GM19043 (cell line): ENCODE data around the gene ADGRL1.

Experiments
- ATAC-seq: cut with Tn5 transposase; IDR thresholded peaks from one replicate; pipeline ENCODE4 v1.9.1; 2021; ENCODE audit warnings: low read depth; ENCODE audit not compliant: unreplicated experiment

The ADGRL1 gene

GRCh38 chr19:14164724-14165493 lies 41.1 kb downstream of the ADGRL1 start:
- no peak for ATAC-seq

GRCh38 chr19:14164082-14164481 lies 41.9 kb downstream of the ADGRL1 start:
- ATAC-seq = no peak

GRCh38 chr19:14162871-14163297 lies 43.1 kb downstream of the ADGRL1 start:
- ATAC-seq = no peak

- no peak for ATAC-seq
These were observed 44.7 kb downstream of the ADGRL1 start for GRCh38 chr19:14161305-14161704.

- no peak for ATAC-seq
These were observed 45.8 kb downstream of the ADGRL1 start for GRCh38 chr19:14160017-14160703.

GRCh38 chr19:14159059-14159458 lies 46.9 kb downstream of the ADGRL1 start:
- no peak for ATAC-seq

GRCh38 chr19:14158276-14159023 lies 47.5 kb downstream of the ADGRL1 start:
- ATAC-seq = no peak

GRCh38 chr19:14156971-14157717 lies 48.8 kb downstream of the ADGRL1 start:
- ATAC-seq = no peak

- no peak for ATAC-seq
These were observed 49.8 kb downstream of the ADGRL1 start for GRCh38 chr19:14156122-14156521.

GRCh38 chr19:14155371-14155770 lies 50.6 kb downstream of the ADGRL1 start:
- no peak for ATAC-seq

- ATAC-seq = no peak
These were observed 53.3 kb downstream of the ADGRL1 start for GRCh38 chr19:14152713-14153112.

- ATAC-seq = no peak
These were observed 55.0 kb downstream of the ADGRL1 start for GRCh38 chr19:14150770-14151661.

GRCh38 chr19:14150041-14150769 lies 55.8 kb downstream of the ADGRL1 start:
- no peak for ATAC-seq

GRCh38 chr19:14149509-14149994 lies 56.4 kb downstream of the ADGRL1 start:
- ATAC-seq = no peak

GRCh38 chr19:14148751-14149410 lies 57.1 kb downstream of the ADGRL1 start:
- ATAC-seq = no peak

GRCh38 chr19:14147797-14148605 lies 58.0 kb downstream of the ADGRL1 start:
- no peak for ATAC-seq

- ATAC-seq = no peak
These were observed 59.2 kb downstream of the ADGRL1 start for GRCh38 chr19:14146789-14147216.
